8988T (cell line): Measurements from ENCODE around the gene CELF5.

Experiments used
- DNase-seq: peaks from one replicate; pipeline ENCODE4 v3.0.0; 2011

CELF5 gene

GRCh38 chr19:3224346-3225168, at the start of gene CELF5:
CELF5 (plus strand) TSS chr19:3224661; CDS start chr19:3224740, 79 bp downstream.
- DNase-seq, result peak; percentile 75

GRCh38 chr19:3175781-3176714, 48.4 kb upstream of the CELF5 start:
- DNase-seq, result no peak

GRCh38 chr19:3176715-3177501, 47.6 kb upstream of the CELF5 start:
- peak; percentile 86 for DNase-seq

GRCh38 chr19:3178377-3178972, 46.0 kb upstream of the CELF5 start, which contains the start of gene S1PR4:
S1PR4 (plus strand) TSS chr19:3178769; CDS start chr19:3178793, 24 bp downstream.
- DNase-seq, result no peak

- no peak for DNase-seq
These were observed 45.3 kb upstream of the CELF5 start for GRCh38 chr19:3178973-3179738.

- DNase-seq, result no peak
These were observed 44.6 kb upstream of the CELF5 start for GRCh38 chr19:3179739-3180293.

- DNase-seq, result no peak
These were observed 40.5 kb upstream of the CELF5 start for GRCh38 chr19:3183721-3184641.

GRCh38 chr19:3184847-3185460, 39.5 kb upstream of the CELF5 start:
- DNase-seq, result no peak

- DNase-seq, result no peak
These were observed 38.9 kb upstream of the CELF5 start, which contains the start of gene NCLN for GRCh38 chr19:3185461-3186159. NCLN (plus strand) TSS chr19:3185930; CDS start chr19:3186031, 101 bp downstream.

- no peak for DNase-seq
These were observed 38.2 kb upstream of the CELF5 start for GRCh38 chr19:3186160-3186688.

- no peak for DNase-seq
These were observed 37.4 kb upstream of the CELF5 start for GRCh38 chr19:3186891-3187661.

- DNase-seq, result no peak
These were observed 36.6 kb upstream of the CELF5 start for GRCh38 chr19:3187662-3188511.

- DNase-seq, result no peak
These were observed 35.5 kb upstream of the CELF5 start for GRCh38 chr19:3188627-3189596.

- DNase-seq, result no peak
These were observed 34.6 kb upstream of the CELF5 start for GRCh38 chr19:3189702-3190469.

- no peak for DNase-seq
These were observed 34.0 kb upstream of the CELF5 start for GRCh38 chr19:3190470-3190770.
